BE2C (cell line): Measurements from ENCODE around the gene PCDHGC3.

Experiments
- DNase-seq: peaks from one replicate; pipeline ENCODE4 v3.0.0-alpha.2; 2020
- H3K27me3 ChIP-seq: fragments of 250-450 bp; sonication (Bioruptor Pico); 2 replicates; pipeline ENCODE4 v1.5.1; 2020; ENCODE audit warnings: mild to moderate bottlenecking
- H3K36me3 ChIP-seq: fragments of 250-450 bp; sonication (Bioruptor Pico); 2 replicates; pipeline ENCODE4 v1.5.1; 2020; ENCODE audit warnings: mild to moderate bottlenecking
- H3K4me1 ChIP-seq: fragments of 250-450 bp; sonication (Bioruptor Pico); 2 replicates; pipeline ENCODE4 v1.5.1; 2020
- H3K4me3 ChIP-seq: 2 replicates; pipeline ENCODE4 v1.5.1; 2011; ENCODE audit warnings: low read depth, low read length
- H3K9me3 ChIP-seq: fragments of 250-450 bp; sonication (Bioruptor Pico); 2 replicates; pipeline ENCODE4 v1.5.1; 2020
- TF ChIP-seq, protein P1 (sequence below): IDR thresholded peaks from 2 replicates; pipeline ENCODE4 v1.5.1; 2012; ENCODE audit warnings: mild to moderate bottlenecking, low read depth, low read length

Gene PCDHGC3

DNA sequence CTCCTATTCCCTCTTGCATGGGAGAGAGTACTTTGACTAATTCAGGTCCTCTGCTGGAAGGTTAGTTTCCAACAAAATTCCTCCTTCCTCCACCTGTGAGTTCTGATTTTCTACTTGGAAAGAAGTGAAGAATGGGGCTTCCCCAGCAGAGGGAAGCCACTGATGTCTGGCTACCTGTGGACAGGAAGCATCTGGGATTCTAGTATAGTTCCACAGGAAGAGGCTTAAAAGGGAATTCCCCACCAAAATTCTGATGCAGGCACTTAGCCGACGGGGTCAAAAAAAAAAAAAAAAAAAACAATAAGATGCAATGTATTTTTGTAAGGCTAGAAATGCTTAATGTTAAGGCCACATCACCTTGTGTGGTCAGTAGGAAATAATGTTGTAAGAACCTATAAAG is 46.5 kb downstream of the PCDHGC3 start:
- H3K4me1 ChIP-seq, result peaks cover 18% of the 10 kb centered on the region
- no peak for DNase-seq
- H3K27me3 ChIP-seq, result no peaks in the 10 kb centered on the region
- H3K9me3 ChIP-seq, result no peaks in the 10 kb centered on the region
- TF ChIP-seq, protein P1, sequence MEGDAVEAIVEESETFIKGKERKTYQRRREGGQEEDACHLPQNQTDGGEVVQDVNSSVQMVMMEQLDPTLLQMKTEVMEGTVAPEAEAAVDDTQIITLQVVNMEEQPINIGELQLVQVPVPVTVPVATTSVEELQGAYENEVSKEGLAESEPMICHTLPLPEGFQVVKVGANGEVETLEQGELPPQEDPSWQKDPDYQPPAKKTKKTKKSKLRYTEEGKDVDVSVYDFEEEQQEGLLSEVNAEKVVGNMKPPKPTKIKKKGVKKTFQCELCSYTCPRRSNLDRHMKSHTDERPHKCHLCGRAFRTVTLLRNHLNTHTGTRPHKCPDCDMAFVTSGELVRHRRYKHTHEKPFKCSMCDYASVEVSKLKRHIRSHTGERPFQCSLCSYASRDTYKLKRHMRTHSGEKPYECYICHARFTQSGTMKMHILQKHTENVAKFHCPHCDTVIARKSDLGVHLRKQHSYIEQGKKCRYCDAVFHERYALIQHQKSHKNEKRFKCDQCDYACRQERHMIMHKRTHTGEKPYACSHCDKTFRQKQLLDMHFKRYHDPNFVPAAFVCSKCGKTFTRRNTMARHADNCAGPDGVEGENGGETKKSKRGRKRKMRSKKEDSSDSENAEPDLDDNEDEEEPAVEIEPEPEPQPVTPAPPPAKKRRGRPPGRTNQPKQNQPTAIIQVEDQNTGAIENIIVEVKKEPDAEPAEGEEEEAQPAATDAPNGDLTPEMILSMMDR, result no peak
- H3K4me3 ChIP-seq, result no peak overlapping the region
- H3K36me3 ChIP-seq, result peaks cover 68% of the 10 kb centered on the region

DNA sequence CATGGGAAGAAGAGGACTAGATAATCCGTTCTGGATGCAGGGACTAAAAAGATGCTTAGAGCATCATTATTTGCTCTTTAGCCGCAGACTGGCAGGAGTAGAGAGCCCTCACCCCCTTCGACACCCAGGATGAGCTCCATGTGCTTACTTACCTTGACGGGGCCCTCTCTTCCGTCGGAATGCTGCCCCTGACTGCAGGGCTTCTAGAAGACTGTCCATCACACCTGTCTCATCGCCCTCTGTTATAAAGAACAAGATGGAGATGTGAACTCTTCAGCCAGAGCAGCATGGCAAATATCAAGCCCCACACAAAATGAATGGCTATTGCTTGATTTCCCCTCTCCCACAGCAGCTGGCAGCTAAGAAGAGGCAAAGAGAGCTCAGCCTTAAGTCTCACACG is 48.2 kb downstream of the PCDHGC3 start:
- H3K36me3 ChIP-seq, result peaks cover 76% of the 10 kb centered on the region
- DNase-seq, result no peak
- H3K9me3 ChIP-seq, result no peaks in the 10 kb centered on the region
- H3K27me3 ChIP-seq, result no peaks in the 10 kb centered on the region
- TF ChIP-seq, protein P1, result no peak
- peaks cover 21% of the 10 kb centered on the region for H3K4me1 ChIP-seq
- H3K4me3 ChIP-seq, result peak overlapping the region; percentile 47; the same call in 1 of the 2 replicates

DNA sequence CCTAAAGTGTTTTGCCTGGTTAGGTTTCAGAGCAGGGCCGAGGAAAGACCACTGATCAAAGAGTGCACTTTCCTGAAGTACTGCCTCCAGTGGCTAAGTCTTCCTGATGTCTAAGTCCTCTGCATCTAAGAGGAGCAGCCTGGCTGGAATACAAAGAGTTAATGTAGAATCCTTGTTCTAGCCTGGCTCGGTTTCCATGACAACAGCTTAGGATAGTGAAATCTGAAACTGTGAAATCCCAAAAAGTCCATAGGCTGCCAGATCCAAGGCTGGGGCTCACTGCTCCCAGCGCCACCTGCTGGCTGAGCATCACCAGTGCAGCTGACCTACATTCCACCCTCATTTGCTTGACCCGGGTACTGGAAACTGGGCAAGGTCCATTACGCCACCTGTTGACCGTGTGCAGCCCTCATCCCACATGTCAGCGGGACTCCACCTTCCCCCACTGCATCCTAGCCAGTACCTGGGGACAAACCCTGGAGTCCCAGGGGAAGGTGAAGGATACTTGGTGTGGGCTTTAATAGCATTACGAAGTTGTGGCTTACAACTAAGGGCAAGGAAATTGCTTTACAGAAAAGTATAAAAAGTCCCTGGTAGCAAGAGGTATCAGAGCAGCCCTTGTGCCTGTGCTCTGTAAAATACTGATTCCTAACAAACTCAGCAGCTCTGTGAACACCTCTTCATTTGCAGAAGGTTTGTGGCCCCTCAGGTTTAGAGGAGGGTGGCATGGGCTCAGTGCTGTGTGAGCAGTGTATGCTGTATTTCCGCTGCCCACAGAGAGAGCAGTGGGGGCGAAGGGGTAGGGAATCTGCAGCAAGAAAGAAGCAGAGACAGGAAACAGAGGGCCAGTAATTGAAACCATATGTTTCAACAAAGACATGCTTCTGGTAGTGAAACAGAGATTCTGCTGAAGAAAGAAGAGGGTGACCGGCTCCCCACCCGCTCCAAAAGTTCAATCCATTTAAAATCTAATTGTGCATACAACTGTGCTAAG is 49.1 kb downstream of the PCDHGC3 start:
- Histone ChIP-seq H3K36me3 (peaks cover 74% of the 10 kb centered on the region), H3K4me1 (peaks cover 21% of the 10 kb centered on the region), H3K27me3 (no peaks in the 10 kb centered on the region), H3K9me3 (no peaks in the 10 kb centered on the region), H3K4me3 (peak overlapping the region; percentile 47)
- DNase-seq, result peak; percentile 87
- TF ChIP-seq, protein P1, result peak; percentile 100

DNA sequence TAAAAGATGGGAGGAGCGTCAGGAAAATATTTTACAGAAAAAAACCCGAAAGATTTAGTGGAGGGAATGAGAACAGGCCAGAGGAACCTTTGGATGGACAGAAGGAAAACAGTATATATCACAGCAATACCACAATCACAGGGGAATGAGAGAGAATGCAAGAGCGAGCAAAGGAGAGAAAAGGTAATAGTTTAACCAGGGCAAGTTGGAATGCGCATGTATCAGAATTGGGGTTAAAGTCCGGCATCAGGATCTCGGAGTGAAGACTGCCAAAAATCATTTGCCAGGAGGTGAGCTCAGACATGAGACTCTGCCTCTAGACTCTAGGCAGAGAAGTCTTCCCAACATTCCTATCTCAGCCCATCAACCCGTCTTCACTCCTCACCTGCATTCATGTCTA is 49.9 kb downstream of the PCDHGC3 start:
- DNase-seq, result no peak
- H3K4me1 ChIP-seq, result peaks cover 21% of the 10 kb centered on the region
- H3K36me3 ChIP-seq, result peaks cover 69% of the 10 kb centered on the region
- TF ChIP-seq, protein P1, result no peak
- H3K27me3 ChIP-seq, result no peaks in the 10 kb centered on the region
- H3K9me3 ChIP-seq, result no peaks in the 10 kb centered on the region
- H3K4me3 ChIP-seq, result peak overlapping the region; percentile 26

DNA sequence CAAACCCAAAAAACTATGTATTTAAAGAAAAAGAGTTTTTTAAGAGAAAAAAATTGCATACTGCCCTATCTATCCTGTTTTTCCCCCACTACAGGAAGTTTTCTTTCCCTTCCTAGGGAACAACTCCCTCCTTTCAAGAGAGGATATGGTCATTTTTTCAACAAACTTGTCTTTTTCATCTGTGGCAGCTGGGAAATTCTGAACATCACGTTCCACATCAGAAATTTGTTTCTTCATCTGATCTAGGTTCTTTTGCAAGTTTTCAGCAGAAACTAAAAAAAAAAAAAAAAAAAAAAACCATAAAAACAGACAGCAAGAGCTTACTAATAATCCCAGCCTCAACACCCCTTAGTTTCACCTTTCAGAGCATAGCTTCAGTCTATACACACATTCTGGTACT is 51.7 kb downstream of the PCDHGC3 start:
- H3K27me3 ChIP-seq, result no peaks in the 10 kb centered on the region
- DNase-seq, result no peak
- no peak overlapping the region for H3K4me3 ChIP-seq
- H3K36me3 ChIP-seq, result peaks cover 64% of the 10 kb centered on the region
- no peaks in the 10 kb centered on the region for H3K9me3 ChIP-seq
- TF ChIP-seq, protein P1, result no peak
- peaks cover 21% of the 10 kb centered on the region for H3K4me1 ChIP-seq
